ENCODE measurements around the gene CAPN12.

Gene CAPN12

DNA sequence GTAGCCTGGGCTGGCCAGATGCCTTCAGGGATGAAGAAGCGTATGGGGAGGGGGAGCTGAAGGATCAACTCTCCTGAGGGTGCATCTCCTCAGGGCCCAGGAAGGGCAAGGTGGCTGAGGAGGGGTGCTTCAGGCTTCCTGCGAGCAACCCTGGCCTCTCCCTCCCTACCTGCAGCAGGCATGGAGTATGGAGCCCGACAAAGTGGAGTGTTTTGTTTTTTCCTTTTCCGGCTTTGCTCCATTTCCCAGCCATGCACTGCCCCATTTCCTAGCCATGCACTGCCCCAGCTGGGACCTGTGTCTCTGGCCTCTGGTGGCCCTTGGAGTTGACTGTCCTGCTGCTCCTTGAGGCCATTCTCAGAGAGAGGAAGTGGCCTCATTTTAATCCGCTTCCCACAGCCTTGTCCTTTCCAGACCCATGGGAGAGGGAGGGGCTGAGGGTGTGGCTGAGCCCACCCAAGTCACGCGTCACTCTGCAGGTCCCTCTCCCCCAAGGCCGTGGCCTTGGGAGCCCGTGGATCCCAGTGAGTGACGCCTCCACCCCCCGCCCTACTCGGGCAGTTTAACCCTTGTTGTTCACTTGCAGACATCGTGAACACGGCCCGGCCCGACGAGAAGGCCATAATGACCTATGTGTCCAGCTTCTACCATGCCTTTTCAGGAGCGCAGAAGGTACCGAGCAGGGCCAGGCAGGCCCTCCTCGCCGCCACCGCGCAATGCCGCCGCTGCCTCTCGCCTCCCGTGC, 34.4 kb downstream of the CAPN12 start:
- no peak for DNase-seq (ENCODE audit: low spot score)
- in situ Hi-C loops (cut with MboI; ENCODE audit: low pct_unique_long_range_greater_than_20kb, low sequenced_read_pairs, unreplicated experiment) = no loop called here
- no peak for TF ChIP-seq CTCF (IDR thresholded peaks at IDR 0.05; ENCODE audit: extremely low read depth, insufficient read depth, missing control alignments)

DNA sequence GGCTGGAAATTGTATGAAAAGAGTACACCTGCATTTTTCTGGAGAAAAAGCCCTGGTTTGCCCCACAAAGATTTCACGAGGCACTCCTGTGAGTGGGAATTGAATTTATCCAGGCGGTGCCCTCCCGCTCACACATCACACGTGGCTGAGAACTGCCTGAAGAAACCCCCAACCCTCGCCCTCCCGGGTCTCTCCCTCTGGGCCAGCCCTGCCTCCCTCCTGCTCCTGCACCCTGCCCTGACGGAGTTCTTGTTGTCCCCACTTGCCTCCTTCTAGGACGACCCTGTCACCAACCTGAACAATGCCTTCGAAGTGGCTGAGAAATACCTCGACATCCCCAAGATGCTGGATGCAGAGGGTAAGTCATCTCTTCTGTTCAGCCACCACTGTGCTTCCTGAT, 35.2 kb downstream of the CAPN12 start:
- in situ Hi-C loops (cut with MboI; ENCODE audit: low pct_unique_long_range_greater_than_20kb, low sequenced_read_pairs, unreplicated experiment) = no loop called here
- no peak for DNase-seq (ENCODE audit: low spot score)
- TF ChIP-seq CTCF (IDR thresholded peaks at IDR 0.05; ENCODE audit: extremely low read depth, insufficient read depth, missing control alignments) = no peak

GRCh38 chr19:38708413-38709024, 35.8 kb downstream of the CAPN12 start:
- no peak for TF ChIP-seq CTCF (IDR thresholded peaks at IDR 0.05; ENCODE audit: extremely low read depth, insufficient read depth, missing control alignments)
- no peak for DNase-seq (ENCODE audit: low spot score)
- in situ Hi-C loops (cut with MboI; ENCODE audit: low pct_unique_long_range_greater_than_20kb, low sequenced_read_pairs, unreplicated experiment) = no loop called here

DNA sequence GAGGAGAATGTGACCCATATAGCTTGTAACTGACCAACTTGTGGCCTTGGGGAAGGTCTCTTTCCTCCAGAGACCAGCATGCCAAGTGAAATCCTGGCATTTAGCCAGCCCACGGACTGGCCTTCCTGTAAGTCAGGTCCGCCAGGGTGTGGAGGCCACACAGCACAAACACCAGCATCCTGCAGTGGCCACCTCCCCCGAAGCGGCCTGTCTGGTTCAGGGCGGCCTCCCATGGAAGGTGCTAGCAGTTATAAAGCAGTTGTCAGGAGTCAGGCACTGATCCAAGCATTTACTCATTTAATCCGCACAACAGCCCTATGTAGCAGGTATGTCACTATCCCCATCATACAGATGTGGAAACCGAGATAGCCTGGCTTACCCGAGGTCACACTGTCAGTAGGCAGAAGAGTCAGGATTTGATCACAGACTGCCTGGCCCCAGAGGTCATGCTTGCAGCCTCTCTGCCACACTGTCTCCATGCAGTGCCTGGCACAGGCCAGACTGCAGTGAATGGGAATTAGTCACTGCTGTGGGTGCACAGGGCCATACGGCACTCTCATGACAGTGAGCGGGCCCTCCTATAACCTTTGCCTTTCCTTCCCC, 36.7 kb downstream of the CAPN12 start:
- DNase-seq (ENCODE audit: low spot score) = no peak
- TF ChIP-seq CTCF (IDR thresholded peaks at IDR 0.05; ENCODE audit: extremely low read depth, insufficient read depth, missing control alignments) = no peak
- in situ Hi-C loops (cut with MboI; ENCODE audit: low pct_unique_long_range_greater_than_20kb, low sequenced_read_pairs, unreplicated experiment) = no loop called here

DNA sequence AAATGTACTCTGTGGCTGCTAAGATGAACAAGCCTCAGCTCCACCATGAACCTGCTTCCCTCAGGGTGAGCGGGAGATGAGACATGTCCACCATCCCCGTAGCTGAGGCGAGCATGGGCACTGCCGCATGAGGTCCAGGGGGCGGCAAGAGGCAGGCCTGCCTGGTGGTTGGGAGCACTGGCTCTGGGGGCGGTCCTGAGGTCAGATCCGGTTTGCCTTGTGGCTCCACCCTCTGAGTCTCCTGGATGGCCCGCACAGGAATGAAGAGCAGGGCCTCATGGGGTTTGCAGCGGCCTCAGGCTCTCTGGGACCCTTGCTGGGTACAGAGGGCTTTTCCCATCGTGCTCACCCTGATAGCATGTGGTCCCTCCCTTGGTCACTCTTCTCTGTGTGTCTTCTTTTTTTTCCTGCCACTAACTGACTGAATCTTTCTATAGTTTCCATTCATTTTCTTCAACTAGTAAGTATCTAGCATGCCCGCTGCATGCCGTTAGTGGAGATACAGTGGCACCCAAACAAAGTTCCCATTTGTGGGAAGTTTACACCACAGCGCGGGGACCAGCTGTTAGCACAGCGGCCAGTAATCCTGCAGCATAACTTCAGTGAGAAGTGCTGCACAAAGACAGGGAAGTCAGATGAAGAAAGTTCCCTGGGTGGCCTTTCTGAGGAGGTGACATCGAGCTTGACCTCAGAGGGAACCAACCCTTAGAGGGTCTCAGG, 37.3 kb downstream of the CAPN12 start:
- in situ Hi-C loops (cut with MboI; ENCODE audit: low pct_unique_long_range_greater_than_20kb, low sequenced_read_pairs, unreplicated experiment) = no loop called here
- no peak for DNase-seq (ENCODE audit: low spot score)
- no peak for TF ChIP-seq CTCF (IDR thresholded peaks at IDR 0.05; ENCODE audit: extremely low read depth, insufficient read depth, missing control alignments)

GRCh38 chr19:38705197-38706019, 38.9 kb downstream of the CAPN12 start:
- no peak for DNase-seq (ENCODE audit: low spot score)
- in situ Hi-C loops (cut with MboI; ENCODE audit: low pct_unique_long_range_greater_than_20kb, low sequenced_read_pairs, unreplicated experiment) = no loop called here
- TF ChIP-seq CTCF (IDR thresholded peaks at IDR 0.05; ENCODE audit: extremely low read depth, insufficient read depth, missing control alignments) = no peak

Data from GM13977 (cell line).